Hepatocyte (in vitro differentiated cells): ENCODE results near the gene MFAP1. TPM values are rescaled to one million over a fixed set of nuclear protein-coding genes. Genes with fewer than 3 reads are reported as not detected.

Source experiments
- DNase-seq: peaks from one replicate; pipeline ENCODE4 v3.0.0-alpha.2; 2016; ENCODE audit warnings: low spot score
- H2AFZ ChIP-seq: fragments of 200-600 bp; sonication (generic); 2 replicates; pipeline ENCODE4 v1.6.0; 2016; ENCODE audit warnings: antibody characterized with exemption, mild to moderate bottlenecking
- H3K27ac ChIP-seq: fragments of 200-600 bp; sonication (generic); 2 replicates; pipeline ENCODE4 v1.5.1; 2016; ENCODE audit warnings: mild to moderate bottlenecking
- H3K27me3 ChIP-seq: fragments of 200-600 bp; sonication (generic); 2 replicates; pipeline ENCODE4 v1.6.1; 2016
- H3K36me3 ChIP-seq: fragments of 200-600 bp; sonication (generic); replicated peaks from 2 replicates; pipeline ENCODE4 v1.5.1; 2016; ENCODE audit warnings: low read depth; ENCODE audit not compliant: insufficient read depth
- H3K4me1 ChIP-seq: fragments of 200-600 bp; sonication (generic); 2 replicates; pipeline ENCODE4 v1.5.1; 2016; ENCODE audit warnings: mild to moderate bottlenecking, moderate library complexity; ENCODE audit not compliant: insufficient read depth
- H3K4me2 ChIP-seq: fragments of 200-600 bp; sonication (generic); 2 replicates; pipeline ENCODE4 v1.6.0; 2016
- H3K4me3 ChIP-seq: fragments of 200-600 bp; sonication (generic); 2 replicates; pipeline ENCODE4 v1.5.1; 2016; ENCODE audit warnings: mild to moderate bottlenecking
- H3K79me2 ChIP-seq: fragments of 200-600 bp; sonication (generic); 2 replicates; pipeline ENCODE4 v1.6.0; 2017; ENCODE audit warnings: mild to moderate bottlenecking
- H3K9me2 ChIP-seq: fragments of 200-600 bp; sonication (generic); replicated peaks from 2 replicates; pipeline ENCODE4 v1.6.0; 2017; ENCODE audit warnings: mild to moderate bottlenecking; ENCODE audit not compliant: insufficient read depth
- H3K9me3 ChIP-seq: fragments of 200-600 bp; sonication (generic); 2 replicates; pipeline ENCODE4 v1.5.1; 2016; ENCODE audit warnings: low read depth, mild to moderate bottlenecking
- H4K20me1 ChIP-seq: fragments of 200-600 bp; sonication (generic); 2 replicates; pipeline ENCODE4 v1.6.0; 2016; ENCODE audit warnings: mild to moderate bottlenecking; ENCODE audit not compliant: insufficient read depth, poor library complexity, severe bottlenecking
- CTCF ChIP-seq: fragments of 200-600 bp; sonication (generic); IDR thresholded peaks from 2 replicates; pipeline ENCODE4 v1.5.1; 2016; ENCODE audit warnings: antibody characterized with exemption, mild to moderate bottlenecking; ENCODE audit not compliant: poor library complexity
- EZH2 ChIP-seq: fragments of 200-600 bp; sonication (generic); IDR thresholded peaks from 2 replicates; pipeline ENCODE4 v1.6.1; 2016; ENCODE audit warnings: antibody characterized with exemption, mild to moderate bottlenecking, borderline replicate concordance
- EZH2phosphoT487 ChIP-seq: fragments of 200-600 bp; sonication (generic); IDR thresholded peaks from one replicate; pipeline ENCODE4 v1.6.1; 2018; ENCODE audit warnings: antibody characterized with exemption, mild to moderate bottlenecking, low read depth, moderate library complexity; ENCODE audit not compliant: unreplicated experiment, severe bottlenecking
- WGBS: methylation state at CpG from one replicate; pipeline ENCODE4 v1.1.6; 2016; ENCODE audit warnings: low lambda C conversion rate; ENCODE audit errors: missing lambda C conversion rate; 5-methylcytosine and 5-hydroxymethylcytosine counted together
- polyA plus RNA-seq: library from polyadenylated mRNA; unstranded; fragments of >200 nt; fragmentation: Nextera tagmentation; extraction: Ambion mirVana; gene quantifications from 2 replicates; pipeline ENCODE4 v1.2.1, GENCODE V29; 2016
- total RNA-seq: library from RNA; depleted of rRNA; stranded (reverse); fragments of >200 nt; gene quantifications from 2 replicates; pipeline ENCODE4 v1.2.3, GENCODE V29; 2014

The MFAP1 gene
- total and polyA plus RNA-seq, 2 experiments from 2014 or later: 26.9 to 36.9 TPM

GRCh38 chr15:43794269-43795037, 30.0 kb downstream of the MFAP1 start:
- no peak for DNase-seq
- peaks cover 36% of the 10 kb centered on the region for H3K79me2 ChIP-seq
- peaks cover 36% of the 10 kb centered on the region for H3K4me1 ChIP-seq
- H3K9me2 ChIP-seq: no peaks in the 10 kb centered on the region
- H3K9me3 ChIP-seq: no peaks in the 10 kb centered on the region
- no peak overlapping the region for H3K4me3 ChIP-seq
- TF ChIP-seq EZH2phosphoT487 (no peak), EZH2 (no peak), CTCF (no peak)
- no peaks in the 10 kb centered on the region for H3K36me3 ChIP-seq
- H4K20me1 ChIP-seq: peaks cover 11% of the 10 kb centered on the region
- no peaks in the 10 kb centered on the region for H3K27me3 ChIP-seq
- H3K27ac ChIP-seq: peak overlapping the region; percentile 96
- no peak overlapping the region for H2AFZ ChIP-seq
- peak overlapping the region; percentile 90 for H3K4me2 ChIP-seq
- WGBS: 78% methylated on average over 9 of the region's 9 CpGs

- peak overlapping the region; percentile 93 for H3K4me3 ChIP-seq
- peak overlapping the region; percentile 90 for H3K4me2 ChIP-seq
- H4K20me1 ChIP-seq: peaks cover 11% of the 10 kb centered on the region
- no peaks in the 10 kb centered on the region for H3K27me3 ChIP-seq
- H3K4me1 ChIP-seq: peaks cover 36% of the 10 kb centered on the region
- 94% methylated on average over 10 of the region's 10 CpGs for WGBS
- H3K27ac ChIP-seq: peak overlapping the region; percentile 96
- no peaks in the 10 kb centered on the region for H3K36me3 ChIP-seq
- peaks cover 36% of the 10 kb centered on the region for H3K79me2 ChIP-seq
- TF ChIP-seq CTCF (no peak), EZH2phosphoT487 (no peak), EZH2 (no peak)
- no peaks in the 10 kb centered on the region for H3K9me3 ChIP-seq
- no peaks in the 10 kb centered on the region for H3K9me2 ChIP-seq
- no peak for DNase-seq
- H2AFZ ChIP-seq: no peak overlapping the region
Observed at GRCh38 chr15:43793647-43794046, 30.8 kb downstream of the MFAP1 start.

GRCh38 chr15:43792761-43793476, 31.6 kb downstream of the MFAP1 start:
- WGBS: 3% methylated on average over 32 of the region's 33 CpGs

More at GRCh38 chr15:43792761-43793476, 31.6 kb downstream of the MFAP1 start:
- H3K27ac ChIP-seq: peak overlapping the region; percentile 96
- H3K4me2 ChIP-seq: peak overlapping the region; percentile 90
- no peaks in the 10 kb centered on the region for H3K9me2 ChIP-seq
- H3K36me3 ChIP-seq: no peaks in the 10 kb centered on the region
- H4K20me1 ChIP-seq: peaks cover 11% of the 10 kb centered on the region
- H3K27me3 ChIP-seq: no peaks in the 10 kb centered on the region
- peaks cover 29% of the 10 kb centered on the region for H3K4me1 ChIP-seq
- DNase-seq: peak; percentile 44
- no peak overlapping the region for H2AFZ ChIP-seq
- TF ChIP-seq EZH2: no peak
- TF ChIP-seq CTCF: no peak
- no peak for TF ChIP-seq EZH2phosphoT487
- peaks cover 36% of the 10 kb centered on the region for H3K79me2 ChIP-seq
- no peaks in the 10 kb centered on the region for H3K9me3 ChIP-seq
- peak overlapping the region; percentile 93 for H3K4me3 ChIP-seq
